GM19324 (cell line): ENCODE data around the gene PSTK.

ENCODE experiments used
- ATAC-seq: cut with Tn5 transposase; IDR thresholded peaks from one replicate; pipeline ENCODE4 v1.9.1; 2021; ENCODE audit warnings: mild to moderate bottlenecking, moderate library complexity; ENCODE audit not compliant: unreplicated experiment, low FRiP score

PSTK gene

DNA sequence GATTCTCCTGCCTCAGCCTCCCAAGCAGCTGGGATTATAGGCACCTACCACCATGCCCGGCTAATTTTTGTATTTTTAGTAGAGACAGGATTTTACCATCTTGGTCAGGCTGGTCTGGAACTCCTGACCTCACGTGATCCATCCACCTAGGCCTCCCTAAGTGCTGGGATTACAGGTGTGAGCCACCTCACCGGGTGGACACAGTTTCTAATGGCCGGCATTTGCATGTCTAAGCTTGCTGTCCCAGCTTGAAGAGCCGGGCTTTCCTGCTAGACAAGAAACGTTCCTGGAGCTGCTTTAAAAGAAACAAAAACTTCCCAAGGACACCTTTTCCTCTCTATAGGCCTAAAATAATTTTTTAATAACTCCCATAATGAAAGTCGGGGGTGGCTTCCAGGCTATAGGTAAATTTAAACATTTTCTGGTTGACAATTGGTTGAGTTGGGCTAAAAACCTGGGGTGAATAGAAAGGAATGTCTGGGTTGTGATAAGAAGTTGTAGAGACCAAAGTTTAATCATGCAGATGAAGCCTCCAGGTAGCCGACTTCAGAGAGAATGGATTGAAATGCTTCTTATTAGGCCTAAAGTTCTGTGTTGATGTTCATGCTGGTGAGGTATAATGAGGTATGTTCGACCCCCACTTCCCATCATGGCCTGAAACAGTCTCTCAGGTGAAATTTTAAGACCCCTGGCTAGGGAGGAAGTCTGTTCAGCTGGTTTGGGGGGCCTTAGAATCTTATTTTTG lies 37.4 kb downstream of the PSTK start:
- ATAC-seq = no peak

DNA sequence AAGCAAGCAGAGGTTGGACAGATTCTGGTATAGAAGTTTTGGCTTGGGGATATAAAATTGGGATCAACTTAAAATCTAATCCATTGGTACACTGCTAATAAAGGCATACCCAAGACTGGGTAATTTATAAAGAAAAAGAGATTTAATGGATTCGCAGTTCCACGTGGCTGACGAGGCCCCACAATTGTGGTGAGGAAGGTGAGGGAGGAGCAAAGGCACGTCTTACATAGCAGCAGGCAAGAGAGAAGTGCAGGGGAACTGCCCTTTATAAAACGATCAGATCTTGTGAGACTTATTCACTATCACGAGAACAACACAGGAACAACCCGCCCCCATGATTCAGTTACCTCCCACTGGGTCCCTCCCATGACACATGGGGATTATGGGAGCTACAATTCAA lies 38.3 kb downstream of the PSTK start:
- ATAC-seq = no peak

DNA sequence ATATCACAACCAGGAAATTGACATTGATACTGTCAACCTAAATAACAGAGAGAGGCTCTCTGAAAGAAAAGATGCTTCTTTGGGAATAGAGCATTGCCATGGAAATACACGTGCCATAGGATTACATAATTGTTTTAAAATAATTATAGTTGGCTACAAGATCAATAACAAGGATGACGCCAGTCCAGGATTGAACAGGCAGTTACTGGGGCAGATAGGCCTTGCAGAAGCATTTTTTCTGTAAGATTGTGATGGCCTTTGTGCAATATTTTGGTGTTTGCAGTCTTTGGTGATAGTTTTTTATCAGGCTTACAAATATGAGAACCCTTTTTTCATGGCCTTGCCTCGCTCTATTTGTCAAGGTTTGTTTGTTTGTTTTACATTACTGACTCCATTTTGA lies 39.1 kb downstream of the PSTK start:
- ATAC-seq = no peak

DNA sequence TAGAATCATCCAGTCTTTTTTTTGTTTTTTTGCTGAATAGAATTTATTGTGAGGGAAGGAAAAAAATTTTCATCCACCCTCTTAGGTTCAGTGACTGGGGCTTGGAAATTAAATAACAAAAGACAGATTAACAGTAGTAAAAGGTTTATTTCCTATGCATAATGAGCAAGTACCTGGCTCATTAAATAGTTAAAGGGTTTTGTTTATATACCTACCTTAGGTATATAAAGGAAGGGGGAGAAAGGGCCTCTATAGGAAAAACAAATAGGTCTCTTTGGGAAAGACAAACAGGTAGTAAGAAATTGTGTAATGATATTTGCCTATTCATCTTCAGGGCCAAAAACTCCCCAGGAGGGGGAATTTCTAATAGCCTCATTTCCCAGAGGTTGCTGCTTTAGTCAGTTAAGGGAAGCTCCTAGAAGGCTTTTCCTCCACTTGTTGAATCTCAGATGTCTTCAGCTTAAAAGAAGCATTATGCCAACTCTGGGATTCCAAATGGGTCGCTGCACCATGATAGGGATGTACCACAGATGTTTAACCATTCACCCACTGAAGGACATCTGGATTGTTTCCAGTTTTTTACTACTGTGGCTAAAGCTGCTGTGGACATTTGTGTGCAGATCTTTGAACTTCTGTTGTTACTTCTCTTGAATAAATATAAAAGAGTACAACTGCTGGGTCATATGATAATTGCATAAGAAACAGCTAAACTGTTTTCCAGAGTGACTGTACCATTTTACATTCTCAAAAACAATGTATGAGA lies 39.9 kb downstream of the PSTK start:
- no peak for ATAC-seq

DNA sequence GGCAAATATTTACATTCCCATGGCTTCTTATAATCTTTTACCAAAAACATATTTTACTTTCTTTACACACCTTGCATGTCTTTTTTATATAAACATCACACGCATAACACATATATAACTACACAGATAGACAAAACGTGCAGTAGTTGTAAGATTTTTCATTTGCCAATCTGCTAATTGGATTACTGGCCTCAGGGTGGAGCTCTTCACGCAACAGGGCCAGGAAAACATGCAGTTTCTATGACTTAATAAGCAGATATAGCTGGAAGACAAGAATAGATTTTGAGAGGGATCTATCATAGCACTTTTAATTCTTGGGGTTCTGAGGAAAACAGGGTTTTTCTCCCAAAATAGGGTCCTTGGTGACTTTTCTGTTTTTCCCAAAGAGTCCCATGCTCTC lies 41.3 kb downstream of the PSTK start:
- no peak for ATAC-seq

DNA sequence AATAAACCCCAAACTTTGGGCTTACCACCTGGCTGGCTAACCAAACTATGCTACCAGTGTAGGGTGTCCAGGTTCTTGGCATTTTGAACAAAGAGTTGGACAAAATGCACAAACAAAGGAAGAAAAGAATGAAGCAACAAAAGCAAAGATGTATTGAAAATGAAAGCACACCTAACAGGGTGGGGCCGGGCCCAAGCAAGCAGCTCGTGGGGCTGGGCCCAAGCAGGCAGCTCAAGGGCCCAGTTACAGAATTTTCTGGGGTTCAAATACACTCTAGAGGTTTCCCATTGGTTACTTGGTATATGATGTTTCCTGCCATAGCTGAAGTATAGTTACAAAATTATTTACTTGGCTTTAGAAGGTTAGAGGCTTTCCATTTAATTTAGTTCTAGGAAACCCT lies 44.3 kb downstream of the PSTK start:
- no peak for ATAC-seq

DNA sequence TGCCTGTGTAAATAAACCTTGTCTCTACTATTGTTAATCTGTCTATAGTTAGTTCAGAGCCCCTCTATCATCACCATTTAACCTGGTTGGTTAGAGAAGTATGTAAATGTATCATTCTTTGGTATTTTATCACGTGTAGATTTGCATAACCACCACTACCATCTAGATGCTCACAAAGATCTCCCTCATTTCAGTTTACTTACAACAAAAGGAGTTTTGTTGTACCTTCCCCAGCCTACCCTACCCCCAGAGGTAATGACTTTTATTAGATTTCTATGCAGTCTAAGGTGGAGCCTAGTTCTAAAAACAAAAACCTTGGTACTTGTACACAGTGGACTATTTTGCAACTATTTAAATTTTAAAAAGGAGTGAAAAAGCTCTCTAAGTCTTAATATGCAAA lies 46.1 kb downstream of the PSTK start:
- ATAC-seq = no peak

DNA sequence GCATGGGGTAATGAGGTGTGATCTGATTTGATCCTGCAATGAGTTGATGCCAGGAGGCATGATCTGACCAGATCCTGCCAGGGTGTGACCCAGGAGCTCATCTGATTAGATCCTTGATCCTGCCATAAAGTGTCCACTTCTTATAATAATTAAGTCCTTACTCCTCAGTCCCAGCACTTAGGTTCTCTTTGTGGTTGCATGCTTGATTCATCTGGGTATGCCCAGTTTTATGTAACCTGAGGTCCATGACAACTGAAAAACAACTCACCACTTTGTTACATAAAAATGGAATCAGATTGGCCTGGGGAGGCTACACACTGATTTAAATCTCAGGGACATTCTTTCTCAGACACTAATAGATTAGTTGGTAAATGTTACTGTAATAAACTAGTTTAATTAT lies 47.7 kb downstream of the PSTK start:
- ATAC-seq = no peak

DNA sequence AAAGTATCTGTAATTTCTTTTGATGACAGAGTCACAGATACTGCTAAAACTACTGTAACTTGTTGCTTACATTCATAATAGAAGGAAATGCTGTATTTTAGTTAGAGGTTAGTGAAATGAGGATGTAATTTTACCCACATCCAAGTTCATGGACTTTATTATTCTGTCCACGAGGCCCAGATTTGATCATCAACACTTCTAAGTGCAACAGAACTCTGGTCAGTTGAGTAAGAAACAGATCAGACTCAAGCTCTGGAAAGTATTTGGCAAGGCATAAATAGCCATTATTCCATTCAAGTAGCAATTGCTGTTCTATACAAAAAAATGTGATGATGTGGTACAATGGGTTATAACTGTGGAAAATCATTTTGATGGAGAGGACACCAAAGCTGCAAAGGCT lies 50.9 kb downstream of the PSTK start:
- no peak for ATAC-seq

DNA sequence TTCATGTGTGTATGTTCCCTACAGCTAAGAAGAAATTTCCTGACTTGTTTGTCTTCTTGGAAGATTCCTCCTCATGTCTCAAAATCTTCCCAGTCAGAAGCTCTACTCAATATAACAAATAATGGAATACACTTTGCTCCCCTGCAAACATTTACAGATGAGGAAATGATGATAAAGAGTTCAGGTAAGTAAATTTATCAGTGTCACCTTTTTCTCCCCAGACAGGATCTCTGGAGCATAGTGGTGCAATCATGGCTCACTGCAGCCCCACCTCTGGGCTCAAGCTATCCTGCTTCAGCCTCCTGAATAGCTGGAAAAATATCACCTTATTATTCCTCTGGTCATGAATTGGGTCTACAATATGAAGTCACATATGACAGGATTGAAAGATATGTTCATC lies 54.1 kb downstream of the PSTK start:
- ATAC-seq = no peak

DNA sequence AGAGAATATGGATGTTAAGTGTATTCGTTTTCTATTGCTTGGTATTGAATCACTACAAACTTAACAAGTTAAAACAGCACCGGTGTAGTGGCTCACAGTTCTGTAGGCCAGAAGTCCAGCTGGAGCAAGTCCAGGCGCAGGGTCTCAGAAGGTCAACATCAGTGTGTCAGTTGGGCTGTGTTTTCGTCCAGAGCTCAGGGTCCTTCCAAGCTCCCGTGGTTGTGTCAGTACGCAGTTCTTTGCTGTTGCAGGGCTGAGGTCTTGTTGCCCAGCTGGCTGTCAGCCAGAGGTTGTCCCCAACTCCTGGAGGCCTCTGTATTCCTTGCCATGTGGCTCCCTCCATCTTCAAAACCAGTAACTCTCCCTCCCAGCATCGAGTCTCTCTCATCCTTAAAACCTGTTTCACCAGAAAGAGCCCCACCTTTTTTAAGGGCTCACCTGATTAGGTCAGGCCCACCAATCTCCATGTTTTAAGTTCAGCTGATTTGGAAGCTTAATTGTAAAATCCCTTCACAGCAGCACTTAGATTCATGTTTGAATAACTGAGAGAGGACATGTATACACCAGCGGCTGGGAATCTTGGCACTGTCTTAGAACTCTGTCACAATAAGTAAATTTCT lies 55.4 kb downstream of the PSTK start:
- ATAC-seq = no peak

DNA sequence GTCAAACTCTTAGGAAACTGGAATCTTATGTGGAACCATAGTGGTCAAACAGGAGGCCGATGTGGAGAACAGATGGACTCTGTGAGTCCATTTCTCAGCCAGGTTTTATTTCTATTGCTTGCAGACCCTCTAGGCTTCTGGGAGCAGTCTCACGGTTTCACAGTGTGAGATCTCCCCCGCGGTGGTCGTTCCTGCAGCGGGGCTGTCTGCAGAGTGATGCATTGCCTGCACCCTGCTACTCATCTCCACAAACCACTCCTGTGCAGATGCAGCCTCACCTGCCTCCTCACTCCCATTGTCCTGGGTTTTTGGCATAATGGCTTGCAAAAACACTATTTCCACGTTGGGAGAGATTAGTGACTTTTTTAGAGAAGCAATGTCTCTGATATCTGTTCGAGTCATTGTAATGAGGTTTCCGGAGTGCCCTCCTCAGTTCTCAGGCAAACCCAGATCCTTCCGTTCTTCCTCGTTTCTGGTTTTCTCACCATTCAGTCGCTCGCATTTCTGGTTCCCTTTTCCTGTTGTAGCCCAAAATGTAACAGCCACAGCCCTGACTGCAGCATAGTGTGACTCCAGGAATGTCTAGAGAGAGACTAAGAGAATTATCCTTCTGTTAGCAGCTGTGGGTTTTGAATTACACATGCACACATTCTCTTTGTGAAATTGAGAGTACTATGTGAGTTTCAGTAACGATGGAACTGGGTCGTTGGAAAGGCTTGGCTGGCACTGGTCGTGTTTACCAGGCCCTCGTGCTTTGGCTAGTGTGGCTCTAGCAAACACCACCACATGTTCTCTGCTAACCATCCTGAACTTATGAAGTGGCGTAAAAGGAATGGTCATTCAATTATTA lies 58.8 kb downstream of the PSTK start:
- ATAC-seq = no peak

DNA sequence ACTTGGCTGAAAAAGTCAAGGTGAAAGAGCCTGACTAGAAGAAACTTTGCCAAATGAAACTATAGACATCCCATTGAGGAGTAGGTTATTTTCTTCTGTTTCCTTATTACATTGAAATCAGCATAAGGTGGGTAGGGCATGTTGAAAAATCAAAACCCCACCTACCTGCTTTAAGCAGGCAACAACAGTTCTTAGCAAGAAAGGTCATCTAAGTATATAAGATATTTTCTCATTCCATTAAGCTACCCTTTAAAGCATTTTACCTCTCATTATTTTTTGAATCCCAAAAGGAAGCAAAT lies 59.4 kb downstream of the PSTK start:
- ATAC-seq = no peak
